ENCODE measurements around the gene BMERB1. TPM values are rescaled to one million over a fixed set of nuclear protein-coding genes. Genes with fewer than 3 reads are reported as not detected.

Gene BMERB1
- polyA plus RNA-seq, 1 of the 3 experiments (the other 2 are of a cell fraction), result 33.9 TPM

DNA sequence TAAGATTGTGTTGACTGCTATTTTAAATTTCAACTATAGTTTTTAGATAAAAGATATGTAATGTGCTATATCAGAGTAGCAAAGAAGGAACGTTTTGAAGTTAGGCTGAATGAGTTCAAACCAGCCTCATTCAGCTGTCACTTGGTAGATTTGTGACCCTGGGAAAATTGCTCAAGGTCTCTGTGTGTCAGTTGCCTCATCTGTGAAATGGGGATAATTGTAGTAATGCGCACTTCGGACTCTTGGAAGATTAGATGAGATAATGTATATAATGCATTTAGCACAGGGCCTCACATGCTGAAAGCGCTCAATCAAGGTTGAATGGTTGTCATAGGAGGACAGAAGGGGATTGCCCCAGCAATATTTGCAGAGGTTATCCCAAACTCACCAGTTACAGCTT, 4.7 kb downstream of the BMERB1 start:
- H3F3A ChIP-seq (replicated peaks; ENCODE audit: insufficient read depth), result peaks cover 5% of the 10 kb centered on the region
- no peak for DNase-seq
- POLR2A ChIA-PET, result no interaction called here
- peaks cover 4 to 9% of the 10 kb centered on the region in 2 experiments; a peak in 1 of 4 replicates for H3K4me1 ChIP-seq (ENCODE audit: control insufficient read depth in 1 of 2, insufficient read depth in 2 of 2, low read depth in 1 of 2, low read length in 1 of 2)
- H3K36me3 ChIP-seq (replicated peaks in 1 of 2; ENCODE audit: control insufficient read depth in 1 of 2, insufficient read depth in 2 of 2, low read length in 1 of 2), result no peaks in the 10 kb centered on the region
- H3K27ac ChIP-seq (ENCODE audit: low read depth in 2 of 2, low read length in 1 of 2), result no peak overlapping the region
- no peak overlapping the region for H3K4me2 ChIP-seq
- peaks cover 69% of the 10 kb centered on the region for H3K79me2 ChIP-seq (ENCODE audit: insufficient read depth)
- H3K9me3 ChIP-seq, result no peaks in the 10 kb centered on the region
- H3K4me3 ChIP-seq (ENCODE audit: low read depth in 2 of 2, low read length in 1 of 2), result no peak overlapping the region
- H4K20me1 ChIP-seq (ENCODE audit: insufficient read depth), result no peaks in the 10 kb centered on the region; the same call in none of the 2 replicates
- no peaks in the 10 kb centered on the region for H3K9me2 ChIP-seq
- no peak overlapping the region for H2AFZ ChIP-seq (ENCODE audit: low read depth)
- 86% methylated on average over 4 of the region's 4 CpGs for WGBS (ENCODE audit: low lambda C conversion rate)
- CTCF ChIA-PET, result interaction anchor here (0.9 to 1.2 kb wide), 2 partner anchors 11 to 112 kb away, joined by 3 to 6 read pairs; no protein-coding TSS in a partner anchor
- TF ChIP-seq CHD2 (IDR thresholded peaks at IDR 0.05; ENCODE audit: low read length, partially characterized antibody) (no peak), POLR2AphosphoS5 (IDR thresholded peaks at IDR 0.05; ENCODE audit: low read depth, low read length) (no peak), SMC3 (IDR thresholded peaks at IDR 0.05; ENCODE audit: low read depth, low read length) (no peak), RCOR1 (IDR thresholded peaks at IDR 0.05; ENCODE audit: low read length) (no peak), GABPA (IDR thresholded peaks at IDR 0.05; ENCODE audit: low read depth) (no peak), EZH2phosphoT487 (IDR thresholded peaks at IDR 0.05; ENCODE audit: borderline replicate concordance, low read depth) (no peak), FOSL2 (IDR thresholded peaks at IDR 0.05; ENCODE audit: borderline replicate concordance, low read depth) (no peak), SIN3A (IDR thresholded peaks at IDR 0.05; ENCODE audit: borderline replicate concordance, low read depth, low read length) (no peak), USF2 (IDR thresholded peaks at IDR 0.05; ENCODE audit: borderline replicate concordance, low read depth, low read length) (no peak), MEF2A (IDR thresholded peaks at IDR 0.05; ENCODE audit: borderline replicate concordance, low read depth) (no peak), YY1 (IDR thresholded peaks at IDR 0.05; ENCODE audit: low read depth) (no peak), NFIC (IDR thresholded peaks at IDR 0.05; ENCODE audit: borderline replicate concordance) (no peak), RFX5 (IDR thresholded peaks at IDR 0.05; ENCODE audit: low read length) (no peak)
- TF ChIP-seq, protein P1, sequence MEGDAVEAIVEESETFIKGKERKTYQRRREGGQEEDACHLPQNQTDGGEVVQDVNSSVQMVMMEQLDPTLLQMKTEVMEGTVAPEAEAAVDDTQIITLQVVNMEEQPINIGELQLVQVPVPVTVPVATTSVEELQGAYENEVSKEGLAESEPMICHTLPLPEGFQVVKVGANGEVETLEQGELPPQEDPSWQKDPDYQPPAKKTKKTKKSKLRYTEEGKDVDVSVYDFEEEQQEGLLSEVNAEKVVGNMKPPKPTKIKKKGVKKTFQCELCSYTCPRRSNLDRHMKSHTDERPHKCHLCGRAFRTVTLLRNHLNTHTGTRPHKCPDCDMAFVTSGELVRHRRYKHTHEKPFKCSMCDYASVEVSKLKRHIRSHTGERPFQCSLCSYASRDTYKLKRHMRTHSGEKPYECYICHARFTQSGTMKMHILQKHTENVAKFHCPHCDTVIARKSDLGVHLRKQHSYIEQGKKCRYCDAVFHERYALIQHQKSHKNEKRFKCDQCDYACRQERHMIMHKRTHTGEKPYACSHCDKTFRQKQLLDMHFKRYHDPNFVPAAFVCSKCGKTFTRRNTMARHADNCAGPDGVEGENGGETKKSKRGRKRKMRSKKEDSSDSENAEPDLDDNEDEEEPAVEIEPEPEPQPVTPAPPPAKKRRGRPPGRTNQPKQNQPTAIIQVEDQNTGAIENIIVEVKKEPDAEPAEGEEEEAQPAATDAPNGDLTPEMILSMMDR (IDR thresholded peaks at IDR 0.05), result no peak
- TF ChIP-seq, protein P2, sequence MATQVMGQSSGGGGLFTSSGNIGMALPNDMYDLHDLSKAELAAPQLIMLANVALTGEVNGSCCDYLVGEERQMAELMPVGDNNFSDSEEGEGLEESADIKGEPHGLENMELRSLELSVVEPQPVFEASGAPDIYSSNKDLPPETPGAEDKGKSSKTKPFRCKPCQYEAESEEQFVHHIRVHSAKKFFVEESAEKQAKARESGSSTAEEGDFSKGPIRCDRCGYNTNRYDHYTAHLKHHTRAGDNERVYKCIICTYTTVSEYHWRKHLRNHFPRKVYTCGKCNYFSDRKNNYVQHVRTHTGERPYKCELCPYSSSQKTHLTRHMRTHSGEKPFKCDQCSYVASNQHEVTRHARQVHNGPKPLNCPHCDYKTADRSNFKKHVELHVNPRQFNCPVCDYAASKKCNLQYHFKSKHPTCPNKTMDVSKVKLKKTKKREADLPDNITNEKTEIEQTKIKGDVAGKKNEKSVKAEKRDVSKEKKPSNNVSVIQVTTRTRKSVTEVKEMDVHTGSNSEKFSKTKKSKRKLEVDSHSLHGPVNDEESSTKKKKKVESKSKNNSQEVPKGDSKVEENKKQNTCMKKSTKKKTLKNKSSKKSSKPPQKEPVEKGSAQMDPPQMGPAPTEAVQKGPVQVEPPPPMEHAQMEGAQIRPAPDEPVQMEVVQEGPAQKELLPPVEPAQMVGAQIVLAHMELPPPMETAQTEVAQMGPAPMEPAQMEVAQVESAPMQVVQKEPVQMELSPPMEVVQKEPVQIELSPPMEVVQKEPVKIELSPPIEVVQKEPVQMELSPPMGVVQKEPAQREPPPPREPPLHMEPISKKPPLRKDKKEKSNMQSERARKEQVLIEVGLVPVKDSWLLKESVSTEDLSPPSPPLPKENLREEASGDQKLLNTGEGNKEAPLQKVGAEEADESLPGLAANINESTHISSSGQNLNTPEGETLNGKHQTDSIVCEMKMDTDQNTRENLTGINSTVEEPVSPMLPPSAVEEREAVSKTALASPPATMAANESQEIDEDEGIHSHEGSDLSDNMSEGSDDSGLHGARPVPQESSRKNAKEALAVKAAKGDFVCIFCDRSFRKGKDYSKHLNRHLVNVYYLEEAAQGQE (IDR thresholded peaks at IDR 0.05; ENCODE audit: low read depth, low read length), result no peak
- TF ChIP-seq, protein P3, sequence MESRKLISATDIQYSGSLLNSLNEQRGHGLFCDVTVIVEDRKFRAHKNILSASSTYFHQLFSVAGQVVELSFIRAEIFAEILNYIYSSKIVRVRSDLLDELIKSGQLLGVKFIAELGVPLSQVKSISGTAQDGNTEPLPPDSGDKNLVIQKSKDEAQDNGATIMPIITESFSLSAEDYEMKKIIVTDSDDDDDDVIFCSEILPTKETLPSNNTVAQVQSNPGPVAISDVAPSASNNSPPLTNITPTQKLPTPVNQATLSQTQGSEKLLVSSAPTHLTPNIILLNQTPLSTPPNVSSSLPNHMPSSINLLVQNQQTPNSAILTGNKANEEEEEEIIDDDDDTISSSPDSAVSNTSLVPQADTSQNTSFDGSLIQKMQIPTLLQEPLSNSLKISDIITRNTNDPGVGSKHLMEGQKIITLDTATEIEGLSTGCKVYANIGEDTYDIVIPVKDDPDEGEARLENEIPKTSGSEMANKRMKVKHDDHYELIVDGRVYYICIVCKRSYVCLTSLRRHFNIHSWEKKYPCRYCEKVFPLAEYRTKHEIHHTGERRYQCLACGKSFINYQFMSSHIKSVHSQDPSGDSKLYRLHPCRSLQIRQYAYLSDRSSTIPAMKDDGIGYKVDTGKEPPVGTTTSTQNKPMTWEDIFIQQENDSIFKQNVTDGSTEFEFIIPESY (IDR thresholded peaks at IDR 0.05; ENCODE audit: borderline replicate concordance, low read depth), result no peak
- TF ChIP-seq, protein P4, sequence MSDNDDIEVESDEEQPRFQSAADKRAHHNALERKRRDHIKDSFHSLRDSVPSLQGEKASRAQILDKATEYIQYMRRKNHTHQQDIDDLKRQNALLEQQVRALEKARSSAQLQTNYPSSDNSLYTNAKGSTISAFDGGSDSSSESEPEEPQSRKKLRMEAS (IDR thresholded peaks at IDR 0.05; ENCODE audit: low read depth), result no peak
- H3K27me3 ChIP-seq (ENCODE audit: insufficient read depth), result no peaks in the 10 kb centered on the region
- H3K9ac ChIP-seq, result no peak overlapping the region
